Superior temporal gyrus (tissue), 1 donor: ENCODE measurements around the gene CGNL1.

Experiments
- DNase-seq: peaks from one replicate; pipeline ENCODE4 v3.0.0-alpha.2; 2016; ENCODE audit errors: extremely low spot score

CGNL1 gene

GRCh38 chr15:57596978-57597377 is 220.7 kb downstream of the CGNL1 start:
- DNase-seq = no peak

- no peak for DNase-seq
These were observed 221.1 kb downstream of the CGNL1 start for GRCh38 chr15:57597431-57597830.

GRCh38 chr15:57598346-57598745 is 222.0 kb downstream of the CGNL1 start:
- DNase-seq = no peak

- no peak for DNase-seq
These were observed 223.0 kb downstream of the CGNL1 start for GRCh38 chr15:57599296-57599810.

- no peak for DNase-seq
These were observed 223.9 kb downstream of the CGNL1 start for GRCh38 chr15:57600197-57600596.
